HEK293 (cell line): Measurements from ENCODE around the gene SHISA9.

Source experiments
- CTCF ChIA-PET: fragments of 350-600 bp; formaldehyde crosslinking; extraction: SDS; loops from one replicate; lab custom pipeline; 2021; ENCODE audit warnings: antibody characterized with exemption; lab: Yijun Ruan, JAX
- POLR2A ChIA-PET: fragments of 300-600 bp; formaldehyde crosslinking; extraction: SDS; loops from one replicate; lab custom pipeline; 2020; ENCODE audit warnings: antibody characterized with exemption, inconsistent platforms; lab: Yijun Ruan, JAX
- H3K27ac ChIP-seq: fragments of 200-500 bp; sonication (Bioruptor generic); 2 replicates; pipeline ENCODE4 v1.5.1; 2014; ENCODE audit warnings: low read depth, low read length, control low read depth, inconsistent platforms; ENCODE audit errors: extremely low read depth
- H3K36me3 ChIP-seq, 2 experiments: fragments of 200-500 bp in 1 of 2; sonication (Bioruptor generic) in 1 of 2; 1 replicate in 1 of 2; 2 replicates in 1 of 2; pipeline ENCODE4 v1.5.1; 2014 to 2017; ENCODE audit warnings: inconsistent platforms in 2 of 2, low read length in 2 of 2; ENCODE audit not compliant: control insufficient read depth in 2 of 2, insufficient read depth in 1 of 2
- H3K4me1 ChIP-seq: fragments of 200-500 bp; sonication (Bioruptor generic); 2 replicates; pipeline ENCODE4 v1.5.1; 2014; ENCODE audit warnings: mild to moderate bottlenecking, low read length, inconsistent platforms; ENCODE audit not compliant: control insufficient read depth, insufficient read depth
- H3K4me3 ChIP-seq: 2 replicates; pipeline ENCODE4 v1.5.1; 2011; ENCODE audit warnings: low read depth, mild to moderate bottlenecking, control low read depth, low read length, moderate library complexity
- H3K9me3 ChIP-seq: fragments of 200-500 bp; sonication (Bioruptor generic); 2 replicates; pipeline ENCODE4 v1.5.1; 2014; ENCODE audit warnings: low read depth, low read length, inconsistent platforms; ENCODE audit not compliant: control insufficient read depth, insufficient read depth
- MZF1 ChIP-seq: fragments of 450-650 bp; formaldehyde crosslinking; IDR thresholded peaks from 2 replicates; pipeline ENCODE4 v1.5.1; 2017; ENCODE audit warnings: missing biosample characterization, missing genetic modification characterization, borderline replicate concordance
- SCRT1 ChIP-seq: fragments of 450-650 bp; formaldehyde crosslinking; IDR thresholded peaks from 2 replicates; pipeline ENCODE4 v1.5.1; 2016; ENCODE audit warnings: missing biosample characterization, missing genetic modification characterization, borderline replicate concordance
- YY2 ChIP-seq: fragments of 450-650 bp; formaldehyde crosslinking; IDR thresholded peaks from 2 replicates; pipeline ENCODE4 v1.5.1; 2016; ENCODE audit warnings: missing biosample characterization, missing genetic modification characterization
- ZNF202 ChIP-seq: fragments of 450-650 bp; formaldehyde crosslinking; IDR thresholded peaks from 2 replicates; pipeline ENCODE4 v1.5.1; 2016; ENCODE audit warnings: missing biosample characterization, missing genetic modification characterization, borderline replicate concordance
- ZNF341 ChIP-seq: fragments of 450-650 bp; formaldehyde crosslinking; IDR thresholded peaks from 2 replicates; pipeline ENCODE4; 2016; ENCODE audit warnings: low read depth, missing biosample characterization, missing genetic modification characterization
- ZNF366 ChIP-seq: fragments of 450-650 bp; formaldehyde crosslinking; conservative IDR thresholded peaks from 2 replicates; pipeline ENCODE4 v1.5.1; 2016; ENCODE audit warnings: missing biosample characterization, missing genetic modification characterization
- ZNF510 ChIP-seq: fragments of 450-650 bp; formaldehyde crosslinking; IDR thresholded peaks from 2 replicates; pipeline ENCODE4 v1.5.1; 2018; ENCODE audit warnings: mild to moderate bottlenecking, missing genetic modification characterization, missing biosample characterization; ENCODE audit not compliant: insufficient replicate concordance
- ZNF629 ChIP-seq: fragments of 450-650 bp; formaldehyde crosslinking; IDR thresholded peaks from 2 replicates; pipeline ENCODE4 v1.5.1; 2017; ENCODE audit warnings: missing biosample characterization, missing genetic modification characterization
- ZNF658 ChIP-seq: fragments of 450-650 bp; formaldehyde crosslinking; IDR thresholded peaks from 2 replicates; pipeline ENCODE4; 2016; ENCODE audit warnings: missing biosample characterization, missing genetic modification characterization
- TF ChIP-seq, protein P1 (sequence below): fragments of 450-650 bp; IDR thresholded peaks from 2 replicates; pipeline ENCODE4 v1.5.1; 2018; ENCODE audit warnings: missing biosample characterization, mild to moderate bottlenecking, missing genetic modification characterization
- TF ChIP-seq, protein P2 (sequence below): fragments of 450-650 bp; formaldehyde crosslinking; IDR thresholded peaks from 2 replicates; pipeline ENCODE4 v1.5.1; 2016; ENCODE audit warnings: missing biosample characterization, missing genetic modification characterization
- TF ChIP-seq, protein P3 (sequence below): fragments of 450-650 bp; formaldehyde crosslinking; IDR thresholded peaks from 2 replicates; pipeline ENCODE4 v1.5.1; 2016; ENCODE audit warnings: missing biosample characterization, missing genetic modification characterization
- TF ChIP-seq, protein P4 (sequence below): fragments of 450-650 bp; formaldehyde crosslinking; IDR thresholded peaks from 2 replicates; pipeline ENCODE4 v1.5.1; 2017; ENCODE audit warnings: missing biosample characterization, missing genetic modification characterization

The SHISA9 gene

DNA sequence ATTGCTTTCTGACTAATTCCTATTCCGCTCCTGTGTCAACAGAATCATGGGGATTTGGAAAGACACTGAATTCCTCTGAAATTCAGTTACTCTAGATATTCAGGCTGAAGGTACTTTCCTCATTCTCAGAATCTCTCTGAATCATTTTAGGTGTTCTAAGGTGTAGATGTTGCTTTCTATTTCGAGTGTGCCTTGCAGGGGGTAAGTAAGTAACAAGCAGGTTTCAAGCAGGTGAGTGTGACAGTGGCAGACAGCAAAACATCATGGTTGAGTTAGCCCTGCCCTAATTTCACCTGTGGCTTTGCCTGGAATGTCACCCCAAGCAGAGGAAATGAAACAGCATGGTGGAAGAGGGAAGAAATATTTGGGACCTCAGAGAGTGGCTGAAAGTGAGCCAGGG is 75.1 kb downstream of the SHISA9 start:
- Histone ChIP-seq H3K9me3 (no peaks in the 10 kb centered on the region), H3K36me3 (no peaks in the 10 kb centered on the region), H3K4me1 (no peaks in the 10 kb centered on the region)
- CTCF ChIA-PET = no interaction called here
- TF ChIP-seq ZNF658 (tag by site-specific recombination) (no peak), YY2 (no peak), ZNF510 (tag by site-specific recombination) (no peak), MZF1 (no peak)
- TF ChIP-seq, protein P1, sequence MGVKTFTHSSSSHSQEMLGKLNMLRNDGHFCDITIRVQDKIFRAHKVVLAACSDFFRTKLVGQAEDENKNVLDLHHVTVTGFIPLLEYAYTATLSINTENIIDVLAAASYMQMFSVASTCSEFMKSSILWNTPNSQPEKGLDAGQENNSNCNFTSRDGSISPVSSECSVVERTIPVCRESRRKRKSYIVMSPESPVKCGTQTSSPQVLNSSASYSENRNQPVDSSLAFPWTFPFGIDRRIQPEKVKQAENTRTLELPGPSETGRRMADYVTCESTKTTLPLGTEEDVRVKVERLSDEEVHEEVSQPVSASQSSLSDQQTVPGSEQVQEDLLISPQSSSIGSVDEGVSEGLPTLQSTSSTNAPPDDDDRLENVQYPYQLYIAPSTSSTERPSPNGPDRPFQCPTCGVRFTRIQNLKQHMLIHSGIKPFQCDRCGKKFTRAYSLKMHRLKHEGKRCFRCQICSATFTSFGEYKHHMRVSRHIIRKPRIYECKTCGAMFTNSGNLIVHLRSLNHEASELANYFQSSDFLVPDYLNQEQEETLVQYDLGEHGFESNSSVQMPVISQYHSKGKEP (tag by site-specific recombination) = no peak
- TF ChIP-seq, protein P2, sequence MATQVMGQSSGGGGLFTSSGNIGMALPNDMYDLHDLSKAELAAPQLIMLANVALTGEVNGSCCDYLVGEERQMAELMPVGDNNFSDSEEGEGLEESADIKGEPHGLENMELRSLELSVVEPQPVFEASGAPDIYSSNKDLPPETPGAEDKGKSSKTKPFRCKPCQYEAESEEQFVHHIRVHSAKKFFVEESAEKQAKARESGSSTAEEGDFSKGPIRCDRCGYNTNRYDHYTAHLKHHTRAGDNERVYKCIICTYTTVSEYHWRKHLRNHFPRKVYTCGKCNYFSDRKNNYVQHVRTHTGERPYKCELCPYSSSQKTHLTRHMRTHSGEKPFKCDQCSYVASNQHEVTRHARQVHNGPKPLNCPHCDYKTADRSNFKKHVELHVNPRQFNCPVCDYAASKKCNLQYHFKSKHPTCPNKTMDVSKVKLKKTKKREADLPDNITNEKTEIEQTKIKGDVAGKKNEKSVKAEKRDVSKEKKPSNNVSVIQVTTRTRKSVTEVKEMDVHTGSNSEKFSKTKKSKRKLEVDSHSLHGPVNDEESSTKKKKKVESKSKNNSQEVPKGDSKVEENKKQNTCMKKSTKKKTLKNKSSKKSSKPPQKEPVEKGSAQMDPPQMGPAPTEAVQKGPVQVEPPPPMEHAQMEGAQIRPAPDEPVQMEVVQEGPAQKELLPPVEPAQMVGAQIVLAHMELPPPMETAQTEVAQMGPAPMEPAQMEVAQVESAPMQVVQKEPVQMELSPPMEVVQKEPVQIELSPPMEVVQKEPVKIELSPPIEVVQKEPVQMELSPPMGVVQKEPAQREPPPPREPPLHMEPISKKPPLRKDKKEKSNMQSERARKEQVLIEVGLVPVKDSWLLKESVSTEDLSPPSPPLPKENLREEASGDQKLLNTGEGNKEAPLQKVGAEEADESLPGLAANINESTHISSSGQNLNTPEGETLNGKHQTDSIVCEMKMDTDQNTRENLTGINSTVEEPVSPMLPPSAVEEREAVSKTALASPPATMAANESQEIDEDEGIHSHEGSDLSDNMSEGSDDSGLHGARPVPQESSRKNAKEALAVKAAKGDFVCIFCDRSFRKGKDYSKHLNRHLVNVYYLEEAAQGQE (tag by site-specific recombination) = no peak
- TF ChIP-seq, all 188 proteins: peak for 0
- Histone ChIP-seq H3K27ac (no peak overlapping the region), H3K4me3 (no peak overlapping the region)
- POLR2A ChIA-PET = no interaction called here

DNA sequence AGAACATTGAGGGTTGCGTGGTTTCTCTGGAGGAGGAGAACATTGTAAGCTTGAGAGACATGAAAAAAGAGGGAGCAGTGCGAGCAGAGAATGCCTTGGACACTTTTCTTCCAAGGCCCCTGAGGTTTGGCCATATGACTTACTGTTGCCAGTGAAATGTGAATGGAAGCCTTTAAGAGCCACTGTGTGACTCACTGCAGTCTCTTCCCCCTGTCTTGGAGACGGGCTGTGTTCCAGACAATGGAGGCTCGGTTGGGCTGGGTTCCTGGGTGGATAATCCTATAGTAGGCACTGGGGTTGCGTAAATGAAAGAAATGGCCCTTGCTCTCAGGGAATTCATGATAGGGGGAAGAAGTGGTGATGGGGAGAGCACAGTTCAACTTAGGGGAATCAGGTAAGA is 75.5 kb downstream of the SHISA9 start:
- no peak overlapping the region for H3K4me3 ChIP-seq
- H3K9me3 ChIP-seq = no peaks in the 10 kb centered on the region
- no peak overlapping the region for H3K27ac ChIP-seq
- CTCF ChIA-PET = no interaction called here
- H3K36me3 ChIP-seq = no peaks in the 10 kb centered on the region
- no peak for TF ChIP-seq SCRT1 (tag by site-specific recombination)
- TF ChIP-seq ZNF202 (tag by site-specific recombination) = no peak
- TF ChIP-seq ZNF629 (tag by site-specific recombination) = no peak
- TF ChIP-seq, protein P3, sequence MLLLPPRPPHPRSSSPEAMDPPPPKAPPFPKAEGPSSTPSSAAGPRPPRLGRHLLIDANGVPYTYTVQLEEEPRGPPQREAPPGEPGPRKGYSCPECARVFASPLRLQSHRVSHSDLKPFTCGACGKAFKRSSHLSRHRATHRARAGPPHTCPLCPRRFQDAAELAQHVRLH (tag by site-specific recombination) = no peak
- TF ChIP-seq ZNF341 (tag by site-specific recombination) = no peak
- TF ChIP-seq ZNF366 (tag by site-specific recombination) = no peak
- TF ChIP-seq, protein P2 (tag by site-specific recombination) = no peak
- TF ChIP-seq, protein P4, sequence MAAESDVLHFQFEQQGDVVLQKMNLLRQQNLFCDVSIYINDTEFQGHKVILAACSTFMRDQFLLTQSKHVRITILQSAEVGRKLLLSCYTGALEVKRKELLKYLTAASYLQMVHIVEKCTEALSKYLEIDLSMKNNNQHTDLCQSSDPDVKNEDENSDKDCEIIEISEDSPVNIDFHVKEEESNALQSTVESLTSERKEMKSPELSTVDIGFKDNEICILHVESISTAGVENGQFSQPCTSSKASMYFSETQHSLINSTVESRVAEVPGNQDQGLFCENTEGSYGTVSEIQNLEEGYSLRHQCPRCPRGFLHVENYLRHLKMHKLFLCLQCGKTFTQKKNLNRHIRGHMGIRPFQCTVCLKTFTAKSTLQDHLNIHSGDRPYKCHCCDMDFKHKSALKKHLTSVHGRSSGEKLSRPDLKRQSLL (tag by site-specific recombination) = no peak
- POLR2A ChIA-PET = no interaction called here
- no peaks in the 10 kb centered on the region for H3K4me1 ChIP-seq
